ENCODE measurements around the gene DMXL1.

GRCh38 chr5:119229950-119230349 is 159.1 kb downstream of the DMXL1 start:
- TF ChIP-seq TCF12 (IDR thresholded peaks at IDR 0.05) = no peak
- TF ChIP-seq CTCF (IDR thresholded peaks at IDR 0.05) = no peak
- no peak for TF ChIP-seq EP300 (IDR thresholded peaks at IDR 0.05; ENCODE audit: borderline replicate concordance in 1 of 2, low read depth in 1 of 2, low read length in 1 of 2)
- no peak for TF ChIP-seq PBX3 (IDR thresholded peaks at IDR 0.05)
- TF ChIP-seq FOXM1 (IDR thresholded peaks at IDR 0.05; ENCODE audit: low read depth) = no peak
- TF ChIP-seq CHD2 (IDR thresholded peaks at IDR 0.05; ENCODE audit: low read length, partially characterized antibody) = no peak
- TF ChIP-seq REST (IDR thresholded peaks at IDR 0.05; ENCODE audit: low read depth, low read length) = no peak
- TF ChIP-seq USF2 (IDR thresholded peaks at IDR 0.05; ENCODE audit: borderline replicate concordance, low read depth, low read length) = no peak
- TF ChIP-seq SIN3A (IDR thresholded peaks at IDR 0.05; ENCODE audit: borderline replicate concordance, low read depth, low read length) = no peak
- no peak for TF ChIP-seq GABPA (IDR thresholded peaks at IDR 0.05; ENCODE audit: low read depth)
- no peak for TF ChIP-seq FOXJ3 (CRISPR knock-in tag; IDR thresholded peaks at IDR 0.05)
